SK-N-DZ (cell line): ENCODE data around the gene TKT.

Source experiments
- DNase-seq: peaks from one replicate; pipeline ENCODE4 v3.0.0-alpha.2; 2015; ENCODE audit warnings: low spot score
- small RNA-seq, 2 experiments: library from RNA; depleted of rRNA; stranded (forward); fragments of <200 nt; gene quantifications; one replicate each; pipeline ENCODE3, GENCODE V24; 2014

Gene TKT

GRCh38 chr3:53181528-53181927 is 74.3 kb downstream of the TKT start:
- DNase-seq = no peak

DNA sequence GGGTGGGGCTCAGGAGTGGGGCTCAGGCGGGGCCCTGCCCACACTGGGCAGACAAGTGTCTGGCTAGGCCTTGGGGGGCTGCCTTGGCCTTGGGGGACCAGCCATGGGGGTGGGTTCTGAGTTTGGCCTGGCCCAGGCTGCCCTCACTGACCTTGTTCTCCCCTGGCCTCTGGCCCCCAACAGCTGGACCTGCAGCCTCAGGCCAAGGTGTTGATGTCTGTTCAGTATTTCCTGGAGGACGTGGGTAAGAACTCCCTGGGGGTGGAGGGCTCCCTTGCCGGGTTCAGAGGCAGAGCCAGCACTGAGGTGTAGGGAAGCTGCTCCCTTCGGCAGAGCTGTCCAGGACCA is 74.8 kb downstream of the TKT start:
- no peak for DNase-seq

GRCh38 chr3:53180305-53181023 is 75.4 kb downstream of the TKT start:
- DNase-seq = no peak

- no peak for DNase-seq
These were observed 76.2 kb downstream of the TKT start for GRCh38 chr3:53179580-53179979.

- no peak for DNase-seq
These were observed 77.6 kb downstream of the TKT start for GRCh38 chr3:53178246-53178645.

GRCh38 chr3:53175613-53176540 is 79.9 kb downstream of the TKT start:
- no peak for DNase-seq

Small RNA genes within 50 kb of the gene (small RNA-seq; reads per million reads assigned to genes)
- 0 reads per million in 2 experiments for gene RF00019
